Measurements from ENCODE around the gene RETN.

- TF ChIP-seq MYC (IDR thresholded peaks at IDR 0.05; ENCODE audit: borderline replicate concordance, low read length) (no peak), CTCF (IDR thresholded peaks at IDR 0.05) (no peak), KDM5A (IDR thresholded peaks at IDR 0.05) (no peak), HMGXB4 (CRISPR knock-in tag; IDR thresholded peaks at IDR 0.05; ENCODE audit: borderline replicate concordance) (no peak), HDAC2 (IDR thresholded peaks at IDR 0.05) (no peak), MAX (IDR thresholded peaks at IDR 0.05) (peak; percentile 69), POLR2A (IDR thresholded peaks at IDR 0.05; ENCODE audit: low read length) (peak; percentile 58), ZNF302 (CRISPR knock-in tag; IDR thresholded peaks at IDR 0.05) (no peak), BHLHE40 (IDR thresholded peaks at IDR 0.05; ENCODE audit: low read depth, low read length) (no peak), JUNB (IDR thresholded peaks at IDR 0.05) (no peak), EP300 (IDR thresholded peaks at IDR 0.05) (no peak), REST (IDR thresholded peaks at IDR 0.05) (no peak), E2F6 (IDR thresholded peaks at IDR 0.05; ENCODE audit: borderline replicate concordance, low read depth) (peak; percentile 64; the same call in 1 of the 2 replicates)
These were observed 32.0 kb upstream of the RETN start, which contains the start of gene STXBP2 for GRCh38 chr19:7636691-7637373.
